Keratinocyte (primary cell): Measurements from ENCODE around the gene MGRN1. TPM values are rescaled to one million over a fixed set of nuclear protein-coding genes. Genes with fewer than 3 reads are reported as not detected.
A peak's percentile ranks its signal among the peaks of the same experiment; 100 is the strongest.

Experiments
- DNase-seq: peaks from one replicate; pipeline ENCODE4 v3.0.0-alpha.2; 2011; ENCODE audit warnings: low read depth, missing footprints, low spot score
- FAIRE-seq: peaks from 2 replicates; lab custom pipeline; 2011; peaks lifted over from hg19 to GRCh38; lab: Jason Lieb, UNC
- H2AFZ ChIP-seq: 2 replicates; pipeline ENCODE4 v1.6.0; 2012; ENCODE audit warnings: low read length, control low read depth, inconsistent platforms; ENCODE audit not compliant: control insufficient read depth
- H3K27ac ChIP-seq: 2 replicates; pipeline ENCODE4 v1.5.1; 2011; ENCODE audit warnings: low read length; ENCODE audit not compliant: control insufficient read depth, insufficient read depth
- H3K27me3 ChIP-seq: 3 replicates; pipeline ENCODE4 v1.6.0; 2011; ENCODE audit warnings: low read length; ENCODE audit not compliant: control insufficient read depth, insufficient read depth; ENCODE audit errors: extremely low read depth
- H3K36me3 ChIP-seq, 2 experiments: 2 replicates in 1 of 2; 3 replicates in 1 of 2; pipeline ENCODE4 v1.5.1; 2011; ENCODE audit warnings: low read length in 2 of 2, mild to moderate bottlenecking in 1 of 2; ENCODE audit not compliant: control insufficient read depth in 2 of 2, insufficient read depth in 2 of 2; ENCODE audit errors: extremely low read depth in 1 of 2
- H3K4me1 ChIP-seq: 3 replicates; pipeline ENCODE4 v1.5.1; 2011; ENCODE audit warnings: low read length; ENCODE audit not compliant: control insufficient read depth, insufficient read depth; ENCODE audit errors: extremely low read depth
- H3K4me2 ChIP-seq: 3 replicates; pipeline ENCODE4 v1.6.0; 2011; ENCODE audit warnings: low read depth, low read length; ENCODE audit not compliant: control insufficient read depth, insufficient read depth; ENCODE audit errors: extremely low read depth
- H3K4me3 ChIP-seq, 3 experiments: fragments of 200-600 bp in 1 of 3; sonication (generic) in 1 of 3; 2 replicates in 2 of 3; 3 replicates in 1 of 3; pipeline ENCODE4 v1.5.1; 2011 to 2016; ENCODE audit warnings: low read length in 3 of 3, mild to moderate bottlenecking in 3 of 3, control low read depth in 2 of 3, inconsistent platforms in 1 of 3, low read depth in 1 of 3, mixed read lengths in 1 of 3, mixed run types in 1 of 3, moderate library complexity in 1 of 3; ENCODE audit not compliant: control insufficient read depth in 2 of 3, insufficient read depth in 2 of 3; ENCODE audit errors: extremely low read depth in 1 of 3
- H3K79me2 ChIP-seq: 2 replicates; pipeline ENCODE4 v1.6.0; 2012; ENCODE audit warnings: low read length; ENCODE audit not compliant: control insufficient read depth, insufficient read depth
- H3K9ac ChIP-seq: 3 replicates; pipeline ENCODE4 v1.6.0; 2011; ENCODE audit warnings: low read length; ENCODE audit not compliant: control insufficient read depth, insufficient read depth; ENCODE audit errors: extremely low read depth
- H3K9me1 ChIP-seq: 3 replicates; pipeline ENCODE4 v1.6.0; 2011; ENCODE audit warnings: low read length; ENCODE audit not compliant: control insufficient read depth, insufficient read depth; ENCODE audit errors: extremely low read depth
- H3K9me3 ChIP-seq: 2 replicates; pipeline ENCODE4 v1.5.1; 2012; ENCODE audit warnings: low read depth, low read length; ENCODE audit not compliant: control insufficient read depth
- H4K20me1 ChIP-seq: 3 replicates; pipeline ENCODE4 v1.6.0; 2011; ENCODE audit warnings: low read length; ENCODE audit not compliant: control insufficient read depth, insufficient read depth; ENCODE audit errors: extremely low read depth
- EZH2 ChIP-seq: IDR thresholded peaks from one replicate; pipeline ENCODE4 v1.6.1; 2012; ENCODE audit warnings: inconsistent platforms, mild to moderate bottlenecking, low read length, moderate library complexity
- dilution Hi-C: fragments of 300-500 bp; cut with MboI; formaldehyde crosslinking; loops from one replicate; pipeline ENCODE4 v1.7.0; 2020; ENCODE audit warnings: low sequenced_read_pairs; ENCODE audit not compliant: extremely low pct_ligation_motif_present
- polyA plus RNA-seq, 5 experiments: library from polyadenylated mRNA; depleted of rRNA in 3 of 5; stranded (reverse) in 3 of 5; stranded (forward) in 1 of 5; unstranded in 1 of 5; fragments of >200 nt; gene quantifications; 1 replicate in 1 of 5; 2 replicates in 3 of 5; 3 replicates in 1 of 5; pipeline versions ENCODE4 v1.2.1 to v1.2.3, GENCODE V29; 2011 to 2012; ENCODE audit warnings: missing spikeins in 2 of 5, low read depth in 1 of 5, low replicate concordance in 1 of 5
- TF ChIP-seq, protein P1 (sequence below), 3 experiments: IDR thresholded peaks in 1 of 3; conservative IDR thresholded peaks in 1 of 3; optimal IDR thresholded peaks in 1 of 3; 2 replicates in 2 of 3; 3 replicates in 1 of 3; pipeline versions ENCODE3 to v1.5.1; 2011; ENCODE audit warnings: low read length in 3 of 3, mild to moderate bottlenecking in 3 of 3, moderate library complexity in 2 of 3, control low read depth in 1 of 3, inconsistent platforms in 1 of 3; ENCODE audit not compliant: insufficient read depth in 2 of 3; ENCODE audit errors: extremely low read depth in 1 of 3

The MGRN1 gene
- polyA plus RNA-seq, 1 donor (not counting 4 experiments of a cell fraction or from before 2014, with no cell fraction given): 1.9 TPM

DNA sequence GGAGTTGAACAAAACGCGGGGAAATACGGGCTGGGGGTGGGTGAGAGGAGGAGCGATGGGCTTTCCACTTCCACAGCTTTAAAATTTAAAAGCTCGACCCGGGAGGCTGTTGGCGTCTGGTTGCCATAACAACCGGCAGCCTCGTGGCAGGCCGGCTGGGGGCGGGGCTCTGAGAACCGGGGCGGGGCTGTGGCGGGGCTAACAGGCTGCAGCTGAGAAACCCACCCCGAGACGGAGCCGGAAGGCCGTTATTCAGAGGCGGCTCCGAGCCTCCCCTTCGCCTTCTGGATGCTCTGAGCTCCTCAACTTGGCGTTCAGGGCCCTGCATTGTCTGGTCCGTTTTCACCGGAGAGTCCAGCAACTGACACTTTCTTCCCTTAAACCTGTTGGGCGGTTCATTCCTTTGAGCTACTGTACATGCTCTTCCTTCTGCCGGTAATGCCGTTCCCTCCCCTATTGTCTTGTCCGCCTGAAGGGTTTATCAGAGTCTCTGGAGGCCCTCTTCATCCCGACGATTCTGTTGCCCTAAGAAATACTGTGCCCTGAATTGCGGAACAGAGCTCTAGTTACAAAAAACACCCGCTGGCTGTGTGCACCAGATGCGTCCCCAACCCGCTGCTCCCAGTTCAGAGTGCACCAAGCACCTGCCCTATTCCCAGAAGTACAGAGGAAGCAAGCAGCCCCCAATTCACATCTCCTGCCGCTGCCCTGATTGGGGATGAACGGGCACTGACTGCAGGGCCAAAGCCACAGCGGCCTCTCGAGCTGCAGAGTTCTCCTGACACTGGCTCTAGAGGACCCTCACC lies 110.3 kb downstream of the MGRN1 start:
- dilution Hi-C loops: no loop called here
- DNase-seq: no peak
- Histone ChIP-seq H3K79me2 (peaks cover 27% of the 10 kb centered on the region), H3K4me2 (peak overlapping the region; percentile 72), H3K9ac (peak overlapping the region; percentile 84), H2AFZ (peak overlapping the region; percentile 95), H3K27ac (peak overlapping the region; percentile 37), H3K4me3 (peak overlapping the region; percentile 65 to 86 (median 70)), H4K20me1 (no peaks in the 10 kb centered on the region), H3K9me1 (no peaks in the 10 kb centered on the region), H3K4me1 (peaks cover 5% of the 10 kb centered on the region), H3K9me3 (no peaks in the 10 kb centered on the region), H3K36me3 (peaks cover 8 to 9% of the 10 kb centered on the region in 2 experiments), H3K27me3 (peaks cover 3% of the 10 kb centered on the region)
- no peak for TF ChIP-seq EZH2
- TF ChIP-seq, protein P1, sequence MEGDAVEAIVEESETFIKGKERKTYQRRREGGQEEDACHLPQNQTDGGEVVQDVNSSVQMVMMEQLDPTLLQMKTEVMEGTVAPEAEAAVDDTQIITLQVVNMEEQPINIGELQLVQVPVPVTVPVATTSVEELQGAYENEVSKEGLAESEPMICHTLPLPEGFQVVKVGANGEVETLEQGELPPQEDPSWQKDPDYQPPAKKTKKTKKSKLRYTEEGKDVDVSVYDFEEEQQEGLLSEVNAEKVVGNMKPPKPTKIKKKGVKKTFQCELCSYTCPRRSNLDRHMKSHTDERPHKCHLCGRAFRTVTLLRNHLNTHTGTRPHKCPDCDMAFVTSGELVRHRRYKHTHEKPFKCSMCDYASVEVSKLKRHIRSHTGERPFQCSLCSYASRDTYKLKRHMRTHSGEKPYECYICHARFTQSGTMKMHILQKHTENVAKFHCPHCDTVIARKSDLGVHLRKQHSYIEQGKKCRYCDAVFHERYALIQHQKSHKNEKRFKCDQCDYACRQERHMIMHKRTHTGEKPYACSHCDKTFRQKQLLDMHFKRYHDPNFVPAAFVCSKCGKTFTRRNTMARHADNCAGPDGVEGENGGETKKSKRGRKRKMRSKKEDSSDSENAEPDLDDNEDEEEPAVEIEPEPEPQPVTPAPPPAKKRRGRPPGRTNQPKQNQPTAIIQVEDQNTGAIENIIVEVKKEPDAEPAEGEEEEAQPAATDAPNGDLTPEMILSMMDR (optimal IDR thresholded peaks at IDR 0.05 in 1 of 3, IDR thresholded peaks at IDR 0.05 in 1 of 3, conservative IDR thresholded peaks at IDR 0.05 in 1 of 3; ENCODE audit: extremely low read depth in 1 of 3, insufficient read depth in 2 of 3, low read length in 3 of 3): no peak
- FAIRE-seq: no peak

DNA sequence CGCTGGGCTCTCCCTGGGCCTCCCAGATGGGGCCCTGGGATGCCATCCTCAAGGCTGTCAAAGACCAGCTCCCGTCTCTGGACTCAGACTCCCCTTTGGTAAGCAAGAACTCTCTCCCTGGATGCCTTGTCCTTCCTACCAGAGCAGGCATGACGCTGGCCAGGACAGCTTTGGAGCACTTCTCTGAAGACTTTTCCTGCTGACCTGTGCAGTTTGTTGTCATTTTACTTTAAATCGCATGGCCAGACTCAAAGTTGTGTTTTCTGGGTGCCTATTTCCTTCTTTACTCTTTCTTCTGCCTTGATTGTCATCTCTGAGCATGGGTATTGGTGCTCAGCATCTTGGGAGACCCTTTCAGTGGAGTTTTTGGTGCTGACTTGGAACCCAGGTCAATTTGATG lies 111.9 kb downstream of the MGRN1 start:
- Histone ChIP-seq H4K20me1 (no peaks in the 10 kb centered on the region), H3K4me2 (no peak overlapping the region), H3K79me2 (peaks cover 21% of the 10 kb centered on the region), H3K36me3 (peaks cover 0 to 6% of the 10 kb centered on the region in 2 experiments), H3K27me3 (peaks cover 3% of the 10 kb centered on the region), H3K4me3 (no peak overlapping the region), H2AFZ (no peak overlapping the region), H3K9me1 (no peaks in the 10 kb centered on the region), H3K4me1 (peaks cover 5% of the 10 kb centered on the region), H3K9me3 (no peaks in the 10 kb centered on the region), H3K27ac (no peak overlapping the region), H3K9ac (no peak overlapping the region)
- dilution Hi-C loops: no loop called here
- DNase-seq: no peak
- TF ChIP-seq, protein P1 (optimal IDR thresholded peaks at IDR 0.05 in 1 of 3, IDR thresholded peaks at IDR 0.05 in 1 of 3, conservative IDR thresholded peaks at IDR 0.05 in 1 of 3; ENCODE audit: extremely low read depth in 1 of 3, insufficient read depth in 2 of 3, low read length in 3 of 3): no peak
- no peak for TF ChIP-seq EZH2
- FAIRE-seq: no peak
